NCI-H345 treated with DMSO at 0.1 percent for 48 hours (cell line): Measurements from ENCODE around the gene PPTC7.
"Not testable (repeated sequence)": the region's sequence is repeated elsewhere in the genome, so short reads cannot be mapped to it uniquely, and the experiment has no call there.

Source experiments
- DNase-seq: peaks from one replicate; lab custom pipeline; 2025; ENCODE audit not compliant: unreplicated experiment; lab: John Stamatoyannopoulos, UW

PPTC7 gene

GRCh38 chr12:110562386-110562785 is 20.7 kb downstream of the PPTC7 start:
- DNase-seq: not testable (repeated sequence)

GRCh38 chr12:110561471-110562201 is 21.5 kb downstream of the PPTC7 start:
- DNase-seq: no peak

- no peak for DNase-seq
These were observed 22.2 kb downstream of the PPTC7 start for GRCh38 chr12:110560946-110561345.

- no peak for DNase-seq
These were observed 23.1 kb downstream of the PPTC7 start for GRCh38 chr12:110560048-110560447.

- not testable (repeated sequence) for DNase-seq
These were observed 24.2 kb downstream of the PPTC7 start for GRCh38 chr12:110558945-110559344.

GRCh38 chr12:110557300-110557699 is 25.8 kb downstream of the PPTC7 start:
- no peak for DNase-seq

- DNase-seq: no peak
These were observed 26.4 kb downstream of the PPTC7 start for GRCh38 chr12:110556705-110557104.

- no peak for DNase-seq
These were observed 27.3 kb downstream of the PPTC7 start for GRCh38 chr12:110555577-110556406.

GRCh38 chr12:110554184-110554583 is 28.9 kb downstream of the PPTC7 start:
- no peak for DNase-seq

GRCh38 chr12:110550981-110551380 is 32.1 kb downstream of the PPTC7 start:
- DNase-seq: no peak

GRCh38 chr12:110549716-110550115 is 33.4 kb downstream of the PPTC7 start:
- no peak for DNase-seq

- DNase-seq: no peak
These were observed 34.4 kb downstream of the PPTC7 start for GRCh38 chr12:110548678-110549077.

GRCh38 chr12:110547090-110547489 is 36.0 kb downstream of the PPTC7 start:
- DNase-seq: no peak

GRCh38 chr12:110546339-110546738 is 36.8 kb downstream of the PPTC7 start:
- DNase-seq: no peak

- DNase-seq: no peak
These were observed 37.3 kb downstream of the PPTC7 start for GRCh38 chr12:110545812-110546211.

GRCh38 chr12:110545259-110545658 is 37.9 kb downstream of the PPTC7 start:
- DNase-seq: not testable (repeated sequence)

- DNase-seq: no peak
These were observed 39.2 kb downstream of the PPTC7 start for GRCh38 chr12:110543965-110544364.

- no peak for DNase-seq
These were observed 39.7 kb downstream of the PPTC7 start for GRCh38 chr12:110543252-110543959.

GRCh38 chr12:110540048-110540447 is 43.1 kb downstream of the PPTC7 start:
- DNase-seq: no peak

- no peak for DNase-seq
These were observed 44.1 kb downstream of the PPTC7 start for GRCh38 chr12:110538869-110539622.
